MM.1S (cell line): ENCODE data around the gene PPEF1.
"Not testable (repeated sequence)": the region's sequence is repeated elsewhere in the genome, so short reads cannot be mapped to it uniquely, and the experiment has no call there.

Source experiments
- DNase-seq: peaks from one replicate; pipeline ENCODE4 v3.0.0-alpha.2; 2015
- H2AFZ ChIP-seq: fragments of 300-600 bp; sonication (generic); 2 replicates; pipeline ENCODE4 v1.6.0; 2016; ENCODE audit warnings: antibody characterized with exemption, low read length
- H3F3A ChIP-seq: fragments of 300-600 bp; sonication (generic); 2 replicates; pipeline ENCODE4 v1.6.1; 2016; ENCODE audit warnings: mild to moderate bottlenecking, antibody characterized with exemption, low read length, moderate library complexity, mixed read lengths; ENCODE audit not compliant: insufficient read depth
- H3K27ac ChIP-seq: fragments of 300-600 bp; sonication (generic); 2 replicates; pipeline ENCODE4 v1.5.1; 2016; ENCODE audit warnings: mild to moderate bottlenecking, low read length
- H3K27me3 ChIP-seq: fragments of 300-600 bp; sonication (generic); replicated peaks from 2 replicates; pipeline ENCODE4 v1.6.0; 2016; ENCODE audit warnings: low read length; ENCODE audit not compliant: insufficient read depth
- H3K36me3 ChIP-seq: fragments of 300-600 bp; sonication (generic); replicated peaks from 2 replicates; pipeline ENCODE4 v1.6.1; 2016; ENCODE audit warnings: mild to moderate bottlenecking, low read length, mixed read lengths; ENCODE audit not compliant: insufficient read depth
- H3K4me1 ChIP-seq: fragments of 300-600 bp; sonication (generic); 2 replicates; pipeline ENCODE4 v1.6.1; 2016; ENCODE audit warnings: low read length, mixed read lengths
- H3K4me2 ChIP-seq: fragments of 300-600 bp; sonication (generic); 2 replicates; pipeline ENCODE4 v1.6.0; 2016; ENCODE audit warnings: low read depth, low read length
- H3K4me3 ChIP-seq: fragments of 300-600 bp; sonication (generic); 2 replicates; pipeline ENCODE4 v1.5.1; 2016; ENCODE audit warnings: low read length, mixed read lengths
- H3K79me2 ChIP-seq: fragments of 300-600 bp; sonication (generic); 2 replicates; pipeline ENCODE4 v1.6.1; 2016; ENCODE audit warnings: mixed run types, low read length, mixed read lengths
- H3K9ac ChIP-seq: fragments of 300-600 bp; sonication (generic); 2 replicates; pipeline ENCODE4 v1.6.1; 2016; ENCODE audit warnings: low read length, mixed read lengths
- H3K9me2 ChIP-seq: fragments of 300-600 bp; sonication (generic); replicated peaks from 2 replicates; pipeline ENCODE4 v1.6.1; 2016; ENCODE audit warnings: mild to moderate bottlenecking, low read length, mixed read lengths; ENCODE audit not compliant: insufficient read depth
- H3K9me3 ChIP-seq: fragments of 300-600 bp; sonication (generic); replicated peaks from 2 replicates; pipeline ENCODE4 v1.6.1; 2016; ENCODE audit warnings: mild to moderate bottlenecking, low read length, mixed read lengths; ENCODE audit not compliant: insufficient read depth
- H4K20me1 ChIP-seq: fragments of 300-600 bp; sonication (generic); 2 replicates; pipeline ENCODE4 v1.6.1; 2016; ENCODE audit warnings: mild to moderate bottlenecking, low read length, moderate library complexity, mixed read lengths; ENCODE audit not compliant: insufficient read depth
- CTCF ChIP-seq: fragments of 300-600 bp; sonication (generic); IDR thresholded peaks from 2 replicates; pipeline ENCODE4 v1.5.1; 2016; ENCODE audit warnings: antibody characterized with exemption, low read length, mixed read lengths
- EZH2 ChIP-seq: fragments of 300-600 bp; sonication (generic); optimal IDR thresholded peaks from 2 replicates; pipeline ENCODE3; 2017; ENCODE audit warnings: low read depth, mild to moderate bottlenecking, antibody characterized with exemption, low read length, mixed read lengths
- EZH2phosphoT487 ChIP-seq: fragments of 300-600 bp; sonication (generic); IDR thresholded peaks from 2 replicates; pipeline ENCODE4 v1.6.1; 2018; ENCODE audit warnings: antibody characterized with exemption, low read length

PPEF1 gene

DNA sequence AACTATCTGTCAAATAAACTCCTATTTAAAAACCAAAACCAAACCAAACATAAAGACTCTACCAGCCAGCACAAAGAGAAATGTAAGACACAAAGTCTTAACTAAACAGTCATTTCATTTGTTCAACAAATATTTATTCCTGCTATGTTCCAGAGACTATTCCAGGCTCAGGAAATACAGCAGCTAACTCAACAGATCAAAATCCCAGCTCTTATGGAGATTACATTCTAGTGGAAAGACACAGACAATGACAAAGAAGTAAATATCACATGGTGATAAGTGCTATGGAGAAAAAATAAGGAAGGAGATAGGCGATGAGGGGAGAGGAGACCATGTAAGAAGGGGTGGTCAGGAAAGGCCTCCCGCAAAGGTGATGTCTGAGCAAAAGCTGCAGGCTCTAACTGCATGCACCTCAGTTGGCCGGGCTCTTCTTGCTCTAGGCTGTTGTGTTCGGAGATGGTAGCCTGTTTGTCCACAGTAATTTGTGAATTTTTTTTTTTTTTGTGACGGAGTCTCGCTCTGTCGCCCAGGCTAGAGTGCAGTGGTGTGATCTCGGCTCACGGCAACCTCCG, 15.1 kb downstream of the PPEF1 start:
- Histone ChIP-seq H3F3A (no peaks in the 10 kb centered on the region), H3K9me2 (no peaks in the 10 kb centered on the region)

GRCh38 chrX:18725310-18725943, 18.0 kb downstream of the PPEF1 start:
- DNase-seq = no peak
- Histone ChIP-seq H3K9me2 (no peaks in the 10 kb centered on the region), H4K20me1 (no peaks in the 10 kb centered on the region), H3K79me2 (no peaks in the 10 kb centered on the region), H3K9ac (no peak overlapping the region), H3K9me3 (no peaks in the 10 kb centered on the region), H3K36me3 (no peaks in the 10 kb centered on the region), H3K4me1 (no peaks in the 10 kb centered on the region), H3K27ac (no peak overlapping the region), H3K4me2 (no peak overlapping the region), H3F3A (no peaks in the 10 kb centered on the region), H3K27me3 (no peaks in the 10 kb centered on the region), H3K4me3 (no peak overlapping the region), H2AFZ (no peak overlapping the region)
- no peak for TF ChIP-seq EZH2

More for the DNA sequence above, 15.1 kb downstream of the PPEF1 start:
- DNase-seq = no peak
- no peak overlapping the region for H3K4me2 ChIP-seq
- H3K4me3 ChIP-seq = no peak overlapping the region
- TF ChIP-seq CTCF = no peak
- TF ChIP-seq EZH2phosphoT487 = no peak
- no peak for TF ChIP-seq EZH2
- no peak overlapping the region for H3K9ac ChIP-seq
- no peak overlapping the region for H3K27ac ChIP-seq
- no peak overlapping the region for H2AFZ ChIP-seq
- no peaks in the 10 kb centered on the region for H3K79me2 ChIP-seq
- H3K27me3 ChIP-seq = no peaks in the 10 kb centered on the region
- H4K20me1 ChIP-seq = no peaks in the 10 kb centered on the region
- no peaks in the 10 kb centered on the region for H3K36me3 ChIP-seq
- H3K4me1 ChIP-seq = no peaks in the 10 kb centered on the region
- H3K9me3 ChIP-seq = no peaks in the 10 kb centered on the region

DNA sequence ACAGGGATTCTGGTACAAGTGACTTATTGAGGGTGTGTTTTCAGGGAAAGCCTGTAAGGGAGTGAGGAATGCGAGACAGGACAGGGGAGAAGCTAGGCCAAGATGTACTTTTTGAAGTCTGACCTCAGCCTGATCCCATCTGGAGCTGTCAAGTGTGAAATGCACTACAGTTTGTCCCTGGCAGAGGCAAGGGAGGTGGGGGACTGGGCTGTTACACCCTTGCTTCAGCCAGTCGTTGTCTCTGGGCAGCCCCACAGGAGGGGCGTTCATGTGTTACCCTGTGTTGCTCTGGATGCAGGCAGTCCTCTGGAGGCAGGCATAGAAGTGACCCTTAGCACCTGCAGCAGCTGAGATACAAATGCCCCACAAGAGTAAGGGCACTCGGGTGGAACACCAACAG, 25.8 kb downstream of the PPEF1 start:
- Histone ChIP-seq H3K27me3 (no peaks in the 10 kb centered on the region), H3K9me2 (no peaks in the 10 kb centered on the region), H3K4me3 (no peak overlapping the region), H2AFZ (no peak overlapping the region), H3K4me1 (no peaks in the 10 kb centered on the region), H4K20me1 (no peaks in the 10 kb centered on the region), H3K4me2 (no peak overlapping the region), H3K9me3 (no peaks in the 10 kb centered on the region), H3F3A (no peaks in the 10 kb centered on the region), H3K79me2 (no peaks in the 10 kb centered on the region), H3K9ac (no peak overlapping the region), H3K36me3 (no peaks in the 10 kb centered on the region), H3K27ac (no peak overlapping the region)
- TF ChIP-seq CTCF (no peak), EZH2phosphoT487 (no peak), EZH2 (no peak)
- no peak for DNase-seq

- not testable (repeated sequence) for H3F3A ChIP-seq, H3K9me2 ChIP-seq, H3K27ac ChIP-seq, H3K9ac ChIP-seq, H3K9me3 ChIP-seq, H3K36me3 ChIP-seq, H2AFZ ChIP-seq, H3K79me2 ChIP-seq, DNase-seq, H3K4me3 ChIP-seq, H4K20me1 ChIP-seq, H3K27me3 ChIP-seq, H3K4me2 ChIP-seq, H3K4me1 ChIP-seq
These were observed 32.2 kb downstream of the PPEF1 start for GRCh38 chrX:18739609-18740008.
